A549 (cell line): ENCODE data around the gene FBXO41. TPM values are rescaled to one million over a fixed set of nuclear protein-coding genes. Genes with fewer than 3 reads are reported as not detected.

Source experiments
- ATAC-seq, 2 experiments: fragments of 200-7000 bp in 1 of 2; fragments of >200 bp in 1 of 2; cut with Nextera tagmentation in 1 of 2; cut with Tn5 transposase in 1 of 2; 3 replicates each; pipeline versions ENCODE4 v1.8.0 to v1.9.1; 2018 to 2020; ENCODE audit warnings: mild to moderate bottlenecking in 1 of 2, moderate library complexity in 1 of 2
- CTCF ChIA-PET: fragments of 300-600 bp; sonication (Branson Sonifier 250); formaldehyde crosslinking; extraction: SDS; loops from one replicate; lab custom pipeline; 2021; ENCODE audit warnings: antibody characterized with exemption, inconsistent platforms; lab: Yijun Ruan, JAX
- POLR2A ChIA-PET: fragments of 350-600 bp; formaldehyde crosslinking; extraction: SDS; loops from one replicate; lab custom pipeline; 2021; ENCODE audit warnings: antibody characterized with exemption, inconsistent platforms; lab: Yijun Ruan, JAX
- DNase-seq, 2 experiments: peaks; one replicate each; pipeline versions ENCODE4 v3.0.0 to v3.0.0-alpha.2; 2011 to 2016; ENCODE audit warnings: low read depth in 1 of 2, low spot score in 1 of 2
- FAIRE-seq: peaks from 2 replicates; lab custom pipeline; 2011; peaks lifted over from hg19 to GRCh38; lab: Jason Lieb, UNC
- H3K27ac ChIP-seq, 2 experiments: fragments of >200 bp; sonication (Bioruptor Twin); formaldehyde crosslinking; 3 replicates each; pipeline ENCODE4 v1.5.1; 2016 to 2017
- H3K4me1 ChIP-seq: fragments of >200 bp; sonication (Bioruptor Twin); formaldehyde crosslinking; 3 replicates; pipeline ENCODE4 v1.6.1; 2016
- H3K4me2 ChIP-seq: fragments of >200 bp; sonication (Bioruptor Twin); formaldehyde crosslinking; 3 replicates; pipeline ENCODE4 v1.6.1; 2016
- H3K4me3 ChIP-seq: fragments of >200 bp; sonication (Bioruptor Twin); formaldehyde crosslinking; 3 replicates; pipeline ENCODE4 v1.5.1; 2016
- H3K9me3 ChIP-seq: fragments of >200 bp; sonication (Bioruptor Twin); formaldehyde crosslinking; 3 replicates; pipeline ENCODE4 v1.6.1; 2016
- CTCF ChIP-seq: fragments of >200 bp; sonication (Bioruptor Twin); formaldehyde crosslinking; IDR thresholded peaks from 3 replicates; pipeline ENCODE4 v1.5.1; 2016
- EHMT2 ChIP-seq: fragments of 200-600 bp; sonication (generic); IDR thresholded peaks from 2 replicates; pipeline ENCODE4 v1.6.1; 2016; ENCODE audit warnings: antibody characterized with exemption, low read depth, mild to moderate bottlenecking, moderate library complexity
- GATA3 ChIP-seq: IDR thresholded peaks from 2 replicates; pipeline ENCODE4 v1.6.1; 2012; ENCODE audit warnings: borderline replicate concordance
- HES2 ChIP-seq: fragments of >200 bp; sonication (Bioruptor Twin); formaldehyde crosslinking; IDR thresholded peaks from 2 replicates; pipeline ENCODE4 v1.6.1; 2016
- HEYL ChIP-seq: fragments of 250-450 bp; sonication (Bioruptor Pico); IDR thresholded peaks from 2 replicates; pipeline ENCODE4 v1.8.0; 2021; ENCODE audit warnings: mild to moderate bottlenecking, moderate library complexity
- HMGXB4 ChIP-seq: fragments of 250-450 bp; sonication (Bioruptor Pico); IDR thresholded peaks from 2 replicates; pipeline ENCODE4 v1.5.0; 2021; ENCODE audit warnings: mild to moderate bottlenecking, moderate library complexity, borderline replicate concordance
- JUN ChIP-seq, 2 experiments: fragments of >200 bp; sonication (Bioruptor Twin); formaldehyde crosslinking; IDR thresholded peaks; 2 replicates in 1 of 2; 3 replicates in 1 of 2; pipeline ENCODE4 v1.6.1; 2016 to 2017
- MAX ChIP-seq: IDR thresholded peaks from 2 replicates; pipeline ENCODE4 v1.6.1; 2012
- NFE2L2 ChIP-seq: fragments of 150-350 bp; conservative IDR thresholded peaks from 2 replicates; pipeline ENCODE4 v1.6.1; 2014; ENCODE audit warnings: low read length
- PBX3 ChIP-seq: IDR thresholded peaks from 2 replicates; pipeline ENCODE4 v1.6.1; 2012
- TP53 ChIP-seq: fragments of 250-450 bp; sonication (Bioruptor Pico); IDR thresholded peaks from 2 replicates; pipeline ENCODE4 v1.5.0; 2021; ENCODE audit warnings: mild to moderate bottlenecking, moderate library complexity
- WGBS: methylation state at CpG from one replicate; pipeline ENCODE4 v1.1.6; 2017; ENCODE audit errors: missing lambda C conversion rate; 5-methylcytosine and 5-hydroxymethylcytosine counted together
- polyA plus RNA-seq, 4 experiments: library from polyadenylated mRNA; depleted of rRNA in 3 of 4; stranded (reverse); fragments of >200 nt; fragmentation: RNase III in 1 of 4; extraction: RNeasy Plus Mini Kit Qiagen cat#74134 plus additional on column Dnase treatment in 1 of 4; gene quantifications; 2 replicates in 3 of 4; 3 replicates in 1 of 4; pipeline ENCODE4 v1.2.3, GENCODE V29; 2011 to 2017
- TF ChIP-seq, protein P1 (sequence below): IDR thresholded peaks from 2 replicates; pipeline ENCODE4 v1.6.1; 2012; ENCODE audit warnings: low read depth, borderline replicate concordance

FBXO41 gene
- polyA plus RNA-seq, 2 of the 4 experiments (the other 2 are of a cell fraction) = 3.2 to 6.4 TPM

DNA sequence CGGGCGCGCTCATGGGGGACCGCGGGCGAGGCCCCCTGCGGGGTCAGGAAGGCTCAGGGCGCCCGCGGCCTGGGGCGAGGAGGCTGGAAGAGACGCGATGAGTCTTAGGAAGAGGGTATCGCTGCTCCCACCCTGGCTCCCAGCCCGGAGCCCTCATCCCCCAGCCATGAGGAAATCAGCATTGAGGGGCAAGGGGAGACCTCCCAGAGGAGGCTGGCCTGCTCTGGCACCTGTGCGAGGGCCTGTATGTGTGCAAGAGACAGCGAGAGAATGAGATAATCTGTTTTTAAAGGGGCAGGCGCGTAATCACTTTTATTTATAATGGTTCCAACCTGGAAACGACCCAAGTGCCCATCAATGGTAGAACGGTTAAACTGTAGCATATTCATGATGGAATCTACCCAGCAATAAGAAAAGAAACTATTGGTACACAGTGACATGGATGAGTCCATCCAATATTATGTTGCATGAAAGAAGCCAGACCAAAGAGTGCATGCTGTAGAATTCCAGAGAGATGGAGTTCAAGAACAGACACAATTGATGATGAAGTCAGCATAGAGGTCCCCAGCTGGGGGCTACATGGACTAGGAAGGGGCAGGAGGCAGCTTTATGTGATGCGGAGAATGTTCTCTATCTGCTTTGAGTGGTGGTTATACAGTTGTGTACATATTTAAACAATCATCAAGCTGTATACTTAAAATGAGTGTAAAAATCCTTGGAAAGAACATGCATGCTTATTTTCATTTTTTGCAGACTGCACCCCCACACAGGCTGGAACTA lies 14.4 kb downstream of the FBXO41 start:
- WGBS = 70% methylated on average over 9 of the region's 22 CpGs
- Histone ChIP-seq H3K4me2 (peak overlapping the region; percentile 78), H3K9me3 (no peaks in the 10 kb centered on the region), H3K4me1 (peaks cover 7% of the 10 kb centered on the region; the same call in 1 of the 3 replicates), H3K4me3 (peak overlapping the region; percentile 43), H3K27ac (peak overlapping the region; percentile 66 to 82)
- no peak for DNase-seq
- ATAC-seq = no peak; a peak in 1 of 6 replicates
- ChIA-PET POLR2A (no interaction called here), CTCF (interaction anchor here (0.7 to 4.6 kb wide), 4 partner anchors 12 to 42 kb away, joined by 3 to 42 read pairs (median 6); partner anchors contain the start of gene EGR4)
- TF ChIP-seq GATA3 = no peak
- no peak for TF ChIP-seq EHMT2
- FAIRE-seq = no peak

GRCh38 chr2:73268830-73269685 lies 15.2 kb downstream of the FBXO41 start:
- FAIRE-seq (no peak), DNase-seq (peak; percentile 82 to 83)
- 45% methylated on average over 59 of the region's 113 CpGs for WGBS
- H3K27ac ChIP-seq = peak overlapping the region; percentile 66 to 82
- H3K4me3 ChIP-seq = peak overlapping the region; percentile 43
- POLR2A ChIA-PET = interaction anchor here (1.3 kb wide), 1 partner anchor 35 kb away, joined by 6 read pairs; the partner anchor contains the start of gene CCT7
- peak overlapping the region; percentile 78 for H3K4me2 ChIP-seq
- no peaks in the 10 kb centered on the region for H3K9me3 ChIP-seq
- TF ChIP-seq HES2 (no peak), MAX (peak; percentile 82), HEYL (CRISPR knock-in tag) (no peak), HMGXB4 (0 out of 2 replicates have a peak, but pooled peaks have one; percentile 24), TP53 (no peak), CTCF (peak; percentile 36; the same call in 2 of the 3 replicates), NFE2L2 (no peak), PBX3 (no peak), JUN (IDR thresholded peaks at IDR 0.05) (peak in 1 of 2 experiments; percentile 33; a peak in 1 of 5 replicates)
- TF ChIP-seq, protein P1, sequence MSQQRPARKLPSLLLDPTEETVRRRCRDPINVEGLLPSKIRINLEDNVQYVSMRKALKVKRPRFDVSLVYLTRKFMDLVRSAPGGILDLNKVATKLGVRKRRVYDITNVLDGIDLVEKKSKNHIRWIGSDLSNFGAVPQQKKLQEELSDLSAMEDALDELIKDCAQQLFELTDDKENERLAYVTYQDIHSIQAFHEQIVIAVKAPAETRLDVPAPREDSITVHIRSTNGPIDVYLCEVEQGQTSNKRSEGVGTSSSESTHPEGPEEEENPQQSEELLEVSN = peak; percentile 88
- TF ChIP-seq, all 56 proteins: peak for 5
- ATAC-seq = peak; percentile 79 to 80
- CTCF ChIA-PET = interaction anchor here (0.6 to 2.1 kb wide), 12 partner anchors 9 to 92 kb away, joined by 3 to 21 read pairs (median 4); partner anchors contain the start of gene EGR4
- peaks cover 7% of the 10 kb centered on the region; the same call in 1 of the 3 replicates for H3K4me1 ChIP-seq
